ENCODE data around the gene NAB1.
"Not testable (repeated sequence)": the region's sequence is repeated elsewhere in the genome, so short reads cannot be mapped to it uniquely, and the experiment has no call there.

The NAB1 gene

DNA sequence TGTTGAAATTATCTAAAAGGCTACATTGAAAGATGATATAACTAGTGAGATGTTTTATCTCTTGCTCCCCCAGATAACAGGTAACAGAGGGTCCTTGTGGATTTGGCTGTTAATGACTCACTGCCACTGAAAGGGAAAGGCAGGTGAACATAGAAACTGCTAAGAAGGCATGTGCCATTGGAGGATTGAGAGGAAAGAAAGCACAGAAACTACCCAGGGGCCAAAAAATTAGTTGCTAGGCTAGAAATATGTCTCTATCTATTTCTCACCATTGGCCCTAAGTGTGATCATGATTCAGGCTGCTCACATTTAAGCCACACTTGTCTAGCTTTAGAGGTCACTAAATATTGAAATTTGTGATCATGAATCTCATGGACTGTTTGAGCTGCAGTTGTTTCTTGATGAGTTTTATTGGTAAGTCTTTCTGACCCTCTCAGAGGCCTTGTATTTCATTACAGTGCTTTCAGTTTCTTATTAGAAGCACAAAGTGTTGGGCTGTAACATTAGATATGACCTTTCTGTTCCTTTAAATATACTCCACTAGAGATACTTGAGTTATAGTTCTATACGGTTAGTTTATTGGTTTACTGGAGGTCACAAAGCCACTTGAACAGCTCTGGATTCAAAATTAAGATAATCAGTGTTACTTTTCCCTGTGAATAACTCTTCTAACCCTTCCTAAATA is 26.2 kb downstream of the NAB1 start:
- no peak for DNase-seq

- DNase-seq = no peak
Measured at GRCh38 chr2:190677255-190677654, 28.4 kb downstream of the NAB1 start.

GRCh38 chr2:190678444-190679162 is 29.7 kb downstream of the NAB1 start:
- peak; percentile 12 for DNase-seq

DNA sequence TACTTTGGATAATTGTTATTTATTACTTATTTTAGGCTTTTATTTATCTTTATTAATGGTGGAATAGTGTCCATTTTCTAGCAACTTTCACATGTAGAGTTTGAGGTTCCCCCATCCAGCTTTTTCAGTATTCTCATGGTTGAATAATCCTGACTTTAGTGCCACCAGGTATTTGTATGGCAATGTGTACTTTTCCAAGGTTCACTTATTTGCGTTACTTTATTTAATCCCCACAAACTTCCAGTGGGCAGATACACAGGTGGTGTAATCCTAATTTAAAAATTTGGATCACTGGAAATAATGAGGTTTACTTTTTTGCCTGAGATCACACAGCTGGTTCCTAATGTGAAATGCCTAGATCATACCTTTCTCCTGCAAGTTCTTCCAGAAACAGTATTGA is 30.5 kb downstream of the NAB1 start:
- DNase-seq = no peak

DNA sequence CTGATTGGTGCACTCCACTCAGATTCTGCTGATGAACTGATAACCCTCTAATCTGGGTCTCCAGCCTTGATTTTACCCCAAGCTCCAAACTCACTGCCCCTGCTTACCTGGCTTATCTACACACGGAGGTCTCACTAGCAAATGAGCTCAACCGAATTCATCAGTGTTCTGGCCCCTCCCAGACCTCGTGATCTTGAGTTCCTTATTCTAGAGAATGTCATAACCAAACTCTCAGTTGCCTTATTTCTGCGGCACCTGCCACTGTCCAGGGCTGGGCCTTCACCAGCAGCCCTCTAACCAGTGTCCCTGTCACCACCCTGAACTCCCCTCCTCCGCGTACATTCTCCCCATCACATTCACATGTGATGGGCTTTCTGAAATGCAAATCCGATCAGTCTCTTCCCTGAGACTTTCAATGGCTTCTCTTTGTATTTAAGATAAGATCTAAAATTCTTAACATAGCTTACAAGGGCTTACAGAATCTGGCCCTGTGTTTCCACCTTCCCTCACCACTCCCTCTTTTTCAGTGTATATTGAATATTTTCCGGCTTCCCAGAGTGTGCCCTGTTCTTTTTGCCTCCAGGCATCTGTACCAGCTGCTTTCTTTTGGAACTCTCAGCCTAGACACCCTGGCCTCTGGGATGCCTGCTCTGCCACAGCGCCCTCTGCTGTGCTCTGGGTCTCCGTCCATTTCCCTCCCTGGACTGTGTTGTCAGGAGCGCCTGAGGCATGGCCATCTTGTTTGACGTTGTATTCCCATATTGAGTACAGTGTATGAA is 31.1 kb downstream of the NAB1 start:
- peak; percentile 86 for DNase-seq

DNA sequence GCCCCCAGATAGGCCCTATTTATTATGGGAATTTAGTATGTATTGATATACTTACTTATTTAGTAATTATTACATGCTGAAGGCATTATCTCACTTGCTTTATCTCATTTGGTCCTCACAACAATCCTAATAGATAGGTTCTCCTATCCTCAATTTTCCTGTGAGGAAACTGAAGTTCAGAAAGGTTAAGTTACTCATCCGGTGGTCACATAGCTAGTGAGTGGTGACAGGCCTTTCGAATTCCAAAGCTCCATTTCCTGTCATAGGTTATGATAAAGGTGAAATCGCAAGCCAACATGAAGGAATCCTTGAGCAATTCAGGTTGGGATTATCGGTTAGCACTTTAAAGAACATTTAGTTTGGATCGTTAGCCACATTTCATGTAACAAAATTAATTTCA is 33.3 kb downstream of the NAB1 start:
- DNase-seq = peak; percentile 73

GRCh38 chr2:190683802-190684201 is 34.9 kb downstream of the NAB1 start:
- DNase-seq = no peak

GRCh38 chr2:190684931-190685330 is 36.0 kb downstream of the NAB1 start:
- DNase-seq = no peak

GRCh38 chr2:190685333-190685732 is 36.5 kb downstream of the NAB1 start:
- DNase-seq = no peak

GRCh38 chr2:190693533-190694232 is 44.8 kb downstream of the NAB1 start:
- DNase-seq = no peak

DNA sequence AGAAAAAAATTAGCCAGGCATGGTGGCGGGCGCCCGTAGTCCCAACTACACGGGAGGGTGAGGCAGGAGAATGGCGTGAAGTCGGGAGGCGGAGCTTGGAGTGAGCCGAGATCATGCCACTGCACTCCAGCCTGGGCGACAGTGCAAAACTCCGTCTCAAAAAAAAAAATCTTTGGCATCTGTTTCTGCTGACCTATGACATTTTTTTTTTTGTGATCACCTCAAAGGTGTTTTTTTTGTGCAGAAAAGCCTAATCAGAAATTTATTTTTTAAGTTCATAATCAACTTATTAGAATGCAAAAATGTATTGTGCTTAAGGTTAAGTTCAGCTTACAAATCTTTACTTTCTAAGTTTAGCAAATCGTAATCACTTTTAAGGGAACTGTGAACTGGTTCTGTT is 45.6 kb downstream of the NAB1 start:
- DNase-seq = no peak

GRCh38 chr2:190695739-190696138 is 46.9 kb downstream of the NAB1 start:
- DNase-seq = peak; percentile 31

DNA sequence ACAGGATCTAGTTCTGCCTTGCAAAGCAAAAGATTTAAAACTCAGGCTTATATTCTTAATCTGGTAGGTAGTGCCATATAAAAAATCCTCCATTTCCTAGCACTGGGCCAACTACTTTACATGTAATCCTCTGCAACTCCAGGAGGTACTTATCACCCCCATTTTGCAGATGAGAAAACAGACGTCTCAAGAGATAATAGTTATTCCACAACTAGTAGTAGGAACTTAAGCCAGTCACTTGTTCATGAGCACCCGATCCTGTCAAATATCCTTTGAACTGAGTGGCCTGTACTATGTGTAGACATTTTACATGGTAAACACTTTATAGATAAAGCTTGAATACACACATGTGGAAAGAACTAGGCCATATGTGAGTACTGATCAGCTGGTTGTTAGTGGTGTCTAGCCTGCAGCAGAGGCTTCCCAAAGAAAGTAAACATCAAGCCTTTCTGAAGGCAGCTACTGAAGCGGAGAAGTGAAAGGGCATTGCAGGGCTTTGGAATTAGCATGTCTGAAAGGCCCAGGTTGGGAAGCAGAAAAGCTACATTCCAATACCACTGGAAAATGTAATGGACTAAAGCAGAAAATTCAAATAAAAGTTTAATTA is 48.0 kb downstream of the NAB1 start:
- no peak for DNase-seq

DNA sequence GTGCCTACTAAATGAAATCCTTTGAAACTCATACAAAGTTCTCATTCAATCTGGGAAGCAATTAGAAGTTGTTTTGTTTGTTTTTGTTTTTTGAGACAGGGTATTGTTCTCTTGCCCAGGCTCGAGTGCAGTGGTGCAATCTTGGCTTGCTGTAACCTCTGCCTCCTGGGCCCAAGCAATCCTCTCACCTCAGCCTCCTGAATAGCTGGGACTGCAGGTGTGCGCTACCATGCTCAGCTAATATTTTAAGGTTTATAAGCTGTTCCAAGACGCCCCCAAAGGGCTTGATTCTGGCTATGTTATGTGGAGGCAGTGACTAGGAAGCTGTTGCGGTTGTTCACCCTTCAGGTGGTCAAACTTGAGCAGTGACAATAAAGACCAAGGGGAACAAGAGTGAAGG is 48.5 kb downstream of the NAB1 start:
- no peak for DNase-seq

DNA sequence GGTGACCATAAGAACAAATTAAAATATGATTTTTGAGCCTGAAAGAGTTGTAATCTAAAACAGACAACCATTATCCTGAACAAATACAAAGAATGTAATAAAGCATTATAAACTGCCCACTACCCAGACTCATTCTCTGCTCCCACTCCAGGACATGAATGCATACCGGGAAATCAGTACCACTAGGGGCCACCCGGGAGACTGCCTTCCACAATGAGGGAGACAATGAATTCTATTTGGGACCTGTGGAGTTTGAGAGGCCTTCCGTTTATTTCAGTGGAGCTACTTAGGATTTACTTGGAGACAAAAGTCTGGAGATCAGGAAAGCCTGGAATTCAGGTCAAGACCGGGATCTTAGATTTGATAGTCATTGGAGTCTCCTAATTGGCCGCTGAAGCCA is 50.0 kb downstream of the NAB1 start:
- no peak for DNase-seq

DNA sequence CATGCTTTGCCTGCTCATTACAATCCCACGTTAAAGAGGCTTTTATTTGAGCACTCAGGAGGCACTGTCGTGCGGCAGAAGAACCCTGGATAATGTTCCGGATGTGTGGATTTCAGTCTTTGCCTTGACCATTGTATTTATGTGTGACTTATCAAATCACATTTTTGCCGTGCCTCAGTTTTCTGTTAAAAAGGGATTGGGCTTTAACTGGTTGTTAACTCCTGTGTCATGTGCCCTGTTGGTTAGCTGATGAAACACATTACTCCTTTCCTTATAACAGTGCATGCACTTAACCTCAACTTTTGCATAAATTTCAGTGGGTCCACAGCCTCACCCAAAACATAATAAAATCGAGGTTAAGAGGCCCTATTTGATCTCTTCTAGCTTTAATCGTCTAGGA is 52.7 kb downstream of the NAB1 start:
- DNase-seq = no peak

GRCh38 chr2:190705280-190705679 is 56.4 kb downstream of the NAB1 start:
- no peak for DNase-seq

DNA sequence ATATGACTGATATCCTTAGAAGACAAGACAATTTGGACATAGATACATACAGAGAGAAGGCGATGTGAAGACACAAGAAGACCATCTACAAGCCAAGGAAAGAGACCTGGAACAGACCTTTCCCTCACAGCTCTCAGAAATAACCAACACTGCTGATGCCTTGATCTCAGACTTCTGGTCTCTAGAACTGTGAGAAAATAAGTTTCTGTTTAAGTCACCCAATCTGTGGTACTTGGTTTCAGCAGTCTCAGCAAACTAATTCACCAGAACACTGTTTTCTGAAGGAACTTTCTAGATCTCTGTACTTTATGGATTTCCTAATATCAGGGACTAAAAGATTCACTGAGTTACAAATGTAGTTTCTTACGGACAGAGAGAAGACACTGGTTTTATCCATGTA is 58.8 kb downstream of the NAB1 start:
- DNase-seq = no peak

GRCh38 chr2:190708650-190709049 is 59.8 kb downstream of the NAB1 start:
- not testable (repeated sequence) for DNase-seq

GRCh38 chr2:190711069-190711468 is 62.2 kb downstream of the NAB1 start:
- DNase-seq = no peak

DNA sequence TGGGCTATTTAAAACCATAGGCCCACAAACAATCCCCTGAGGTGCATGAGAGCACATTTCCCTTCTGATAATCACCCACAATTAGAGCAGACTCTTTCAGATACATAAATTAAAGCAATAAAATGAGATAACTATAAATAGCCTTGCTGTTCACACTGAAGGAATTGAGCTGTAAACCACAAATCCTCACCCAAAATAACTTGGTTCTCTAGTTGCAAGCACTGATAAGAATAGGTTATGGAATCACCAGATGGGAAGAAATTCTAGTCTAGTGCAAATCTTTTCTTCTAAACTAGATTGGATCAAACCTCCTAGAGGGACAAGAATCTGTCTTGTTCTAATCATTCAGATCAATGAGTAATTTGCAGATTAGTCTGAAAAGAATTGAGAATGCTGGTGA is 64.6 kb downstream of the NAB1 start:
- DNase-seq = no peak

DNA sequence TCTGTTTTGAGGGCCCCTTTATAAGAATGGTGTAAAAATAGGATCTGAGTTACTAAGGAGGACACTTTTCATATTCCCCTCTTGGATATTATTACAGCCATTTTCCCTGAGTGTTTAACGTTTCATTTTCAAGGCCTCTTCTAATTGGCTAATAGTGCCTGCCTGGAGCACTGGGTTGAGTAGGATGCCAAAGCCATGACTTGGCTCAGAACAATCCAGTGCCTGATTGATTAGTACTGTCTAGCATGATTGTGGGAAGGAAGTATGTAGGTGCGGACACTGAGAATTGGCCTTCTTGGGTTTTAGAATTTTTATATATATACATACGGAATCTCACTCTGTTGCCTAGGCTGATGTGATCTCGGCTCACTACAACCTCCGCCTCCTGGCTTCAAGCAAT is 66.1 kb downstream of the NAB1 start:
- peak; percentile 34 for DNase-seq

All from EL (cell line).